Measurements from ENCODE around the gene VSIG10L2. TPM values are rescaled to one million over a fixed set of nuclear protein-coding genes. Genes with fewer than 3 reads are reported as not detected.

The VSIG10L2 gene
- total RNA-seq, 4 donors from 2014 or later = 2.0 to 17.2 (median 6.7) TPM

DNA sequence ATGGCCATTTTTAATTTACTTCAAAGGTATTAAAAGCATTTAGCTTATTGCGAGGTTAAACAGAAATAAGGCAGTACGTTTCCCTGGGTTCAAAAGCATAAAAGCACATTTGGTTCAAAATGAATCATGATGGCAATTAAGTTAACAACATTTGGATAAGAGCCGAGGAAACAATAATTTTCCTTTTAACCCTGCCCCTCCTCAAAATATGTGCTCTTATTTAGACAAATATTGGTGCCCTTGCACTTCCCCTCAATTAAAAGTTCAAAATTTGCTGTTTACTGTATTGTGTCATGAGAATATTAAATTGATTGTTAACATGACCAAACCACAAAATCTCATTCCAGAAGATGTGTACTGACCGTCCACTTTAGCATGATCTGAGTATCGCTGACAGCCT lies 48.7 kb downstream of the VSIG10L2 start:
- DNase-seq (ENCODE audit: low spot score in 2 of 2) = no peak
- Histone ChIP-seq H3K27me3 (no peaks in the 10 kb centered on the region), H3K9me3 (no peaks in the 10 kb centered on the region), H3K4me1 (no peaks in the 10 kb centered on the region), H3K4me3 (no peak overlapping the region), H3K36me3 (peaks cover 18% of the 10 kb centered on the region), H3K27ac (no peak overlapping the region)
- 73% methylated on average over 5 of the region's 5 CpGs for WGBS
- TF ChIP-seq POLR2A (IDR thresholded peaks at IDR 0.05) (no peak), POLR2AphosphoS5 (IDR thresholded peaks at IDR 0.05) (no peak), EP300 (IDR thresholded peaks at IDR 0.05) (no peak)
- TF ChIP-seq, protein P1, sequence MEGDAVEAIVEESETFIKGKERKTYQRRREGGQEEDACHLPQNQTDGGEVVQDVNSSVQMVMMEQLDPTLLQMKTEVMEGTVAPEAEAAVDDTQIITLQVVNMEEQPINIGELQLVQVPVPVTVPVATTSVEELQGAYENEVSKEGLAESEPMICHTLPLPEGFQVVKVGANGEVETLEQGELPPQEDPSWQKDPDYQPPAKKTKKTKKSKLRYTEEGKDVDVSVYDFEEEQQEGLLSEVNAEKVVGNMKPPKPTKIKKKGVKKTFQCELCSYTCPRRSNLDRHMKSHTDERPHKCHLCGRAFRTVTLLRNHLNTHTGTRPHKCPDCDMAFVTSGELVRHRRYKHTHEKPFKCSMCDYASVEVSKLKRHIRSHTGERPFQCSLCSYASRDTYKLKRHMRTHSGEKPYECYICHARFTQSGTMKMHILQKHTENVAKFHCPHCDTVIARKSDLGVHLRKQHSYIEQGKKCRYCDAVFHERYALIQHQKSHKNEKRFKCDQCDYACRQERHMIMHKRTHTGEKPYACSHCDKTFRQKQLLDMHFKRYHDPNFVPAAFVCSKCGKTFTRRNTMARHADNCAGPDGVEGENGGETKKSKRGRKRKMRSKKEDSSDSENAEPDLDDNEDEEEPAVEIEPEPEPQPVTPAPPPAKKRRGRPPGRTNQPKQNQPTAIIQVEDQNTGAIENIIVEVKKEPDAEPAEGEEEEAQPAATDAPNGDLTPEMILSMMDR (IDR thresholded peaks at IDR 0.05) = no peak

DNA sequence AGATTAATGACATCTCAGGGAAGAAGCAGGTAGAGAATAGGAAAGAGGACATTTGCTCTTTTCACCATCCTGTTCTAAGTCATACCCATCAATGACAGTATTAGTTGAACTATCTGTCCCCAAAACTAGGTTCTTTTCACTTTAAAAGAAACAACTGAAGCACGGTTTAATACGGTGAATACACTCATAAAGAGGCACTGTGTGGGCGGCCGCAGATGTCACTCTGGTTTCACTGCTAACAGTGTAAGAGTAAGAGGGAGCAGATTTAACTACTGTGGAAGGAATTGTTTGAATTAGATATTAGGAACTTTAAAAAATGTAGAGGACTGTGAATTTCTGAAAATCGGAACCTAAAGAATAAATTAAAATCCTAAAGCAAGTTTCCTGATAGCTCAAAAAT lies 49.5 kb downstream of the VSIG10L2 start:
- no peak for TF ChIP-seq POLR2AphosphoS5 (IDR thresholded peaks at IDR 0.05)
- TF ChIP-seq, protein P1 (IDR thresholded peaks at IDR 0.05) = no peak
- no peak for TF ChIP-seq POLR2A (IDR thresholded peaks at IDR 0.05)
- no peak for TF ChIP-seq EP300 (IDR thresholded peaks at IDR 0.05)
- no peak overlapping the region for H3K27ac ChIP-seq
- no peaks in the 10 kb centered on the region for H3K9me3 ChIP-seq
- no peaks in the 10 kb centered on the region for H3K27me3 ChIP-seq
- H3K4me3 ChIP-seq = no peak overlapping the region
- H3K36me3 ChIP-seq = peaks cover 18% of the 10 kb centered on the region
- no peaks in the 10 kb centered on the region for H3K4me1 ChIP-seq
- 68% methylated on average over 5 of the region's 5 CpGs for WGBS
- no peak for DNase-seq (ENCODE audit: low spot score in 2 of 2)

DNA sequence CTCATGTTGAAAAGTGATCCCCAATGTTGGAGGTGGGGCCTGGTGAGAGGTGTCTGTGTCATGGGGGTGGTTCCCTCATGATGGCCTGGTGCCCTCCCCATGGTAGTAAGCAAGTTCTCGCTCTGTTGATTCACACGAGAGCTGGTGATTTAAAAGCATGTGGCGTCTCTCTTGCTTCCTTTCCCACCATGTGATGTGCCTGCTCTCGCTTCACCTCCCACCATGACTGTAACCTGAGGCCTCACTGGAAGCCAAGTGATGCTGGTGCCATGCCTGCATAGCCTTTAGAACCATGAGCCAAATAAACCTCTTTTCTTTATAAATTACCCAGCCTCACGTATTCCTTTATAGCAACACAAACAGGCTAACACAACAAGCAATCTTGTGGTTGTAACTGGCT lies 52.4 kb downstream of the VSIG10L2 start:
- DNase-seq (ENCODE audit: low spot score in 2 of 2) = no peak
- Histone ChIP-seq H3K9me3 (no peaks in the 10 kb centered on the region), H3K36me3 (peaks cover 25% of the 10 kb centered on the region), H3K4me1 (no peaks in the 10 kb centered on the region), H3K27me3 (no peaks in the 10 kb centered on the region), H3K4me3 (no peak overlapping the region), H3K27ac (peak overlapping the region; percentile 18)
- whole genome bisulfite sequencing = 85% methylated on average over 5 of the region's 5 CpGs
- TF ChIP-seq POLR2AphosphoS5 (IDR thresholded peaks at IDR 0.05) (no peak), EP300 (IDR thresholded peaks at IDR 0.05) (no peak), POLR2A (IDR thresholded peaks at IDR 0.05) (no peak)
- TF ChIP-seq, protein P1 (IDR thresholded peaks at IDR 0.05) = no peak

DNA sequence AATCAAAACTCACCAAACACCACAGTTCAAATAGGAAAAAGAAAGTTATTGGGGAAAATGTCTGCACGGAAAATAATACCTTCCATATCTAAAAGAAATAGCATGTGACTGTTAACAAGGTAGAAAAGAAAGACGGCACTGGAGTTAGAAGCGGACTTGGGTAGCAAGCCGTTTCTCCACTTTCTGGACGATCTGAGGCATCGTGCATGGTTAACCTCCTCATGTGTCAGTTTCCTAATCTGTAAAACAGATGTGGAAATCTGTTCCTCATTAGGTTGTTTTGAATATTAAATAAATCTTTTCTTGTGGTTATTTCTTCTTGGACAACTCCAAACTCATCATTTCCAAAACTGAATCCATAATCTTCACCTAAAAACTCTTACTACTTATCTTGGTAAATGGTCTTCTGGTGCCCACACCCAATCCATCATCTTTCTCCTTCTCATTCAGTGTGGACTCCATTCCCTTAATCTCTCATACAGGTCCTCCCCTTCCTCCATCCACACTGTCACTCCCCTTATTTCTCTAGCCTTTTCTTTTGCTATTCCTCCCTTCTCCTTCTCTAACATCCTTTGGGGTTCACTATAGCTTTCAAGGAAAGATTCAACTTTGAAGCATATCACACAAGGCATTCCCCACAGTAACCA lies 53.5 kb downstream of the VSIG10L2 start:
- 66% methylated on average over 6 of the region's 6 CpGs for WGBS
- Histone ChIP-seq H3K9me3 (no peaks in the 10 kb centered on the region), H3K36me3 (peaks cover 22% of the 10 kb centered on the region), H3K27me3 (no peaks in the 10 kb centered on the region), H3K27ac (peak overlapping the region; percentile 29), H3K4me1 (no peaks in the 10 kb centered on the region), H3K4me3 (no peak overlapping the region)
- TF ChIP-seq, protein P1 (IDR thresholded peaks at IDR 0.05) = no peak
- TF ChIP-seq POLR2AphosphoS5 (IDR thresholded peaks at IDR 0.05) (no peak), POLR2A (IDR thresholded peaks at IDR 0.05) (no peak), EP300 (IDR thresholded peaks at IDR 0.05) (no peak)
- no peak for DNase-seq (ENCODE audit: low spot score in 2 of 2)

DNA sequence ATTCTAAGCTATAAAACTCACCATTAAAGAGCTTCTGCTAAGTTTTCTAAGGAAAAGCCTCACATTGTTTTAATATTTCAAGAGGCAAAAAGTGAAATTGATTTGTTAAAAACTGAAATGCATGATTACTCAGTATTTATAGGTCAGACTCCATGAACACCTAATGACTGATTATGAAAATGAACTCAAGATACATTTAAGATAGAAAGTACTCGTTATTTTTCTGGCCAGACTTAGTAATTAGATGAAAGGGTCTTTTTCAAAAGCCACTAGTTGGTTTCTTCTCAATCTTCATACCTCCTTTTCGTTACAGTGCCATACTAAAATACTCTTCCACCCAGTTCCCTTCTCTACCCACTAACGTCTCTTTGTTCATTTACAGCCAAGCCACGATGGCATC lies 56.3 kb downstream of the VSIG10L2 start:
- Histone ChIP-seq H3K4me3 (no peak overlapping the region), H3K27ac (no peak overlapping the region), H3K4me1 (peaks cover 5% of the 10 kb centered on the region), H3K36me3 (peaks cover 15% of the 10 kb centered on the region), H3K9me3 (no peaks in the 10 kb centered on the region), H3K27me3 (no peaks in the 10 kb centered on the region)
- DNase-seq (ENCODE audit: low spot score in 2 of 2) = no peak
- no peak for TF ChIP-seq POLR2A (IDR thresholded peaks at IDR 0.05)
- TF ChIP-seq POLR2AphosphoS5 (IDR thresholded peaks at IDR 0.05) = no peak
- TF ChIP-seq EP300 (IDR thresholded peaks at IDR 0.05) = no peak
- TF ChIP-seq, protein P1 (IDR thresholded peaks at IDR 0.05) = no peak
- 88% methylated on average over 4 of the region's 4 CpGs for WGBS

Other genes starting within 250 kb of the VSIG10L2 start
- not detected for gene PATE1, start 199.8 kb upstream of the VSIG10L2 start, total RNA-seq
- not detected for gene PATE2, start 167.2 kb upstream of the VSIG10L2 start, total RNA-seq
- not detected for gene PATE3, start 157.9 kb upstream of the VSIG10L2 start, total RNA-seq
- gene PATE4, start 112.7 kb upstream of the VSIG10L2 start, total RNA-seq = not detected
- gene HYLS1, start 58.4 kb upstream of the VSIG10L2 start, total RNA-seq = 1 to 10 TPM; 2.4 to 3.4 (median 3.1) TPM
- 10 to 100 TPM in 2 of 4 donors, 1 to 10 TPM in 2; 6.0 to 14.9 (median 10.6) TPM for gene PUS3, start 42.8 kb upstream of the VSIG10L2 start, total RNA-seq
- 1 to 10 TPM in 1 of 4 donors, under 1 TPM in 2, not detected in 1; 0.15 to 1.2 (median 0.32) TPM for gene DDX25, start 41.5 kb upstream of the VSIG10L2 start, total RNA-seq
- 10 to 100 TPM; 27.6 to 67.4 (median 43.1) TPM for gene CDON, start 116.8 kb downstream of the VSIG10L2 start, total RNA-seq